Mesendoderm (in vitro differentiated cells): ENCODE measurements around the gene TRHDE.

Experiments
- DNase-seq: peaks from one replicate; pipeline ENCODE4 v3.0.0; 2013
- H2AK5ac ChIP-seq: 2 replicates; pipeline ENCODE4 v1.6.1; 2013; ENCODE audit warnings: low read length, inconsistent platforms
- H2BK120ac ChIP-seq: 2 replicates; pipeline ENCODE4 v1.6.1; 2013; ENCODE audit warnings: low read depth, mild to moderate bottlenecking, low read length, moderate library complexity, mixed read lengths
- H2BK15ac ChIP-seq: replicated peaks from 2 replicates; pipeline ENCODE4 v1.6.1; 2013; ENCODE audit warnings: low read depth, mild to moderate bottlenecking, moderate library complexity
- H2BK5ac ChIP-seq: 2 replicates; pipeline ENCODE4 v1.6.1; 2013; ENCODE audit warnings: low read length, inconsistent platforms
- H3K18ac ChIP-seq: 2 replicates; pipeline ENCODE4 v1.6.1; 2013; ENCODE audit warnings: mild to moderate bottlenecking, low read length, mixed read lengths
- H3K23ac ChIP-seq: one replicate; pipeline ENCODE4 v1.6.1; 2013; ENCODE audit warnings: low read length
- H3K27ac ChIP-seq: 2 replicates; pipeline ENCODE4 v1.5.1; 2013; ENCODE audit warnings: low read depth, mild to moderate bottlenecking, inconsistent platforms, low read length, moderate library complexity
- H3K27me3 ChIP-seq: 2 replicates; pipeline ENCODE4 v1.6.1; 2013; ENCODE audit warnings: low read length, control low read depth, mild to moderate bottlenecking, inconsistent platforms; ENCODE audit not compliant: insufficient read depth, poor library complexity
- H3K36me3 ChIP-seq: 2 replicates; pipeline ENCODE4 v1.6.1; 2013; ENCODE audit warnings: low read length, inconsistent platforms; ENCODE audit not compliant: control insufficient read depth, insufficient read depth
- H3K4ac ChIP-seq: one replicate; pipeline ENCODE4 v1.6.1; 2013; ENCODE audit warnings: low read depth, mild to moderate bottlenecking, low read length, moderate library complexity
- H3K4me1 ChIP-seq: 2 replicates; pipeline ENCODE4 v1.6.1; 2013; ENCODE audit warnings: low read depth, low read length, inconsistent platforms; ENCODE audit not compliant: control insufficient read depth
- H3K4me2 ChIP-seq: 2 replicates; pipeline ENCODE4 v1.6.1; 2013; ENCODE audit warnings: low read length
- H3K4me3 ChIP-seq: 2 replicates; pipeline ENCODE4 v1.5.1; 2013; ENCODE audit warnings: mild to moderate bottlenecking, low read length
- H3K56ac ChIP-seq: one replicate; pipeline ENCODE4 v1.6.1; 2013; ENCODE audit warnings: low read length
- H3K79me1 ChIP-seq: 2 replicates; pipeline ENCODE4 v1.6.1; 2013; ENCODE audit warnings: low read length, inconsistent platforms
- H3K79me2 ChIP-seq: 2 replicates; pipeline ENCODE4 v1.6.1; 2013; ENCODE audit warnings: mild to moderate bottlenecking, low read length; ENCODE audit not compliant: control insufficient read depth, insufficient read depth
- H3K9ac ChIP-seq: 2 replicates; pipeline ENCODE4 v1.6.1; 2013; ENCODE audit warnings: low read length, inconsistent platforms
- H4K5ac ChIP-seq: one replicate; pipeline ENCODE4 v1.6.1; 2013; ENCODE audit warnings: low read length
- H4K8ac ChIP-seq: one replicate; pipeline ENCODE4 v1.6.1; 2013; ENCODE audit warnings: low read depth, mild to moderate bottlenecking, control low read depth, low read length, moderate library complexity
- WGBS: extraction: QIAGEN DNeasy Blood & Tissue Kit; methylation state at CpG from one replicate; pipeline ENCODE4 v1.1.7; 2013; ENCODE audit warnings: low lambda C conversion rate, missing lambda C conversion rate; ENCODE audit not compliant: insufficient coverage; ENCODE audit errors: extremely low coverage; 5-methylcytosine and 5-hydroxymethylcytosine counted together

Gene TRHDE

DNA sequence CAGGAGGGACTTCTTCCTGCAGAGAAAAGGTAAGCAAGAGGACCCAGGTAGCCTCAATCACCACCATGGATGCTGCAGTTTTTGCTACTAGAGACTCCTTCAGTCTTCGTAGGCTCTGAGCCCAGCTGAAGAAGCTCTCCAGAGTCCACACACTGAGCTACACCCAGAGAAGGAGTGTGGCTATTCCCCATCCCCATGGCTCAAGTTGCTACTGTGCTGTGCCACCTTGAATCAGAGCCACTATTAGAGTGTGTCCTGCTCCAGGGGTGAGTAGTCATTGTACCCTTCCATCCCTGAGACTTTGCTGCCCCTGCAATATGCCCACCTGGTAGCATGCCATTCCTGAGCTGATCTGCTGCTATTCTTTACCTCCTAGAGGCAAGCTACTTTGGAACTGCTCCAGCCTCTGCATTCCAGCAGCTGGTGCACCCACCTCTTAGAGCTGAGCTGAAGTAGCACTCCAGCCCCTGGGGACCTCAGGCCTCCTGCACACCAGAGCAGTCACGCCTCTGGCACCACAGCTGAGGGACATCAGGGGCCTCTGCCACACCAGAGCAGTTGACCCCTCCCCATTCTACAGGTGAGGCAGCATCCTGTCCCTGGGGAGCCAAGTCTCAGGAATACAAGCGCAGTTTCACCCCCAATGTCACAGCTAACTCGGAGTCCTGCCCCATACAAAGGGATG is 213.0 kb downstream of the TRHDE start:
- Histone ChIP-seq H3K36me3 (no peaks in the 10 kb centered on the region), H4K5ac (no peak overlapping the region), H2BK120ac (no peak overlapping the region), H2BK15ac (no peak overlapping the region), H3K27me3 (no peaks in the 10 kb centered on the region), H4K8ac (no peak overlapping the region), H3K27ac (no peak overlapping the region), H2BK5ac (no peak overlapping the region), H2AK5ac (no peak overlapping the region), H3K4me3 (no peak overlapping the region), H3K23ac (no peak overlapping the region), H3K4ac (no peak overlapping the region), H3K4me1 (no peaks in the 10 kb centered on the region), H3K9ac (no peak overlapping the region), H3K56ac (no peak overlapping the region), H3K18ac (no peak overlapping the region), H3K4me2 (no peak overlapping the region), H3K79me2 (no peaks in the 10 kb centered on the region), H3K79me1 (no peaks in the 10 kb centered on the region)
- no peak for DNase-seq
- WGBS, result no CpG with 5 or more reads among the region's 4 CpGs

DNA sequence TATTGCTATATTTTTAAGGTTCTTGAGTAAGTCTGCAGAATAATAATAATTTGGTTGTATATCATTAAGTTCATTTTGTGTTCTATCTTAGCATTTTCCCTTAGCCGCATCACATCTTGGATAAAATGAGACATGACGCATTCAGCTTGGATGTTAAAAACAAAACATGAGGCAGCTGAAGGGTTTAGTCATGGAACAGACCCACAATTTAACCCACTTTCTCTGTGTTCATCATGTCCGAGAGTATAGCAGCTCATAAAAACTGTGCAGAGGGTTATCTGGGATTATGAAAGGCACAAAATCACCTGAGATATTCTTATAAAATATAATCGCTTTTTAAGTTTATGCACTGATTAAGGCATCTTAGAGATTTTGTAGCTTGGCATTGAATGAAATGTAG is 219.3 kb downstream of the TRHDE start:
- Histone ChIP-seq H4K5ac (no peak overlapping the region), H3K4me2 (no peak overlapping the region)
- DNase-seq, result no peak

DNA sequence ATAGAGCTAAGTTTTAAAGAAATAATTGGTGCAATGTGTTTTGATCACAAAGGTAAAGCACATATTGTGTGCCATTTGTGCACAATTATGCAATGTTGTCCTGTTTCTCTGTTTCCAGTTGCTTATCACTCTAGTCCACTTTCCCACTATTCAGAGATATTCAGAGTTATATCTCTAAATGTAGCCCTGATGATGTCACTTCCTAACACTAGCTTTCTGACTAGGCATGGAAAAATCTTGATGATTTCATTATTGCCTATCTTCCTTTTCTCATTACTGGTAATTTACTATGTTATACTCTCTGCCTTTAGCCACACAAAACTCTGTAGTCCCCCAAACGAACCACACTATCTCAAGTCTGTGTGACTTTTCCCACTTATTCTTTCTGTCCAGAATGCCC is 221.2 kb downstream of the TRHDE start:
- Histone ChIP-seq H4K5ac (no peak overlapping the region), H4K8ac (no peak overlapping the region), H3K9ac (no peak overlapping the region), H3K18ac (no peak overlapping the region), H3K79me2 (no peaks in the 10 kb centered on the region), H3K27me3 (no peaks in the 10 kb centered on the region), H3K56ac (no peak overlapping the region), H2AK5ac (no peak overlapping the region), H2BK120ac (no peak overlapping the region), H2BK15ac (no peak overlapping the region), H3K27ac (no peak overlapping the region), H3K23ac (no peak overlapping the region), H3K79me1 (no peaks in the 10 kb centered on the region), H3K4me2 (no peak overlapping the region), H3K36me3 (no peaks in the 10 kb centered on the region), H2BK5ac (no peak overlapping the region), H3K4me3 (no peak overlapping the region), H3K4me1 (no peaks in the 10 kb centered on the region), H3K4ac (no peak overlapping the region)
- no CpG with 5 or more reads among the region's 1 CpG for WGBS
- DNase-seq, result no peak

More for the DNA sequence above, 219.3 kb downstream of the TRHDE start:
- no peak overlapping the region for H3K9ac ChIP-seq
- no peak overlapping the region for H3K27ac ChIP-seq
- WGBS, result no CpG with 5 or more reads among the region's 4 CpGs
- H4K8ac ChIP-seq, result no peak overlapping the region
- no peak overlapping the region for H2BK120ac ChIP-seq
- H2BK15ac ChIP-seq, result no peak overlapping the region
- H2AK5ac ChIP-seq, result no peak overlapping the region
- no peak overlapping the region for H3K56ac ChIP-seq
- no peaks in the 10 kb centered on the region for H3K4me1 ChIP-seq
- no peaks in the 10 kb centered on the region for H3K27me3 ChIP-seq
- no peak overlapping the region for H3K4me3 ChIP-seq
- no peaks in the 10 kb centered on the region for H3K36me3 ChIP-seq
- H3K23ac ChIP-seq, result no peak overlapping the region
- no peaks in the 10 kb centered on the region for H3K79me2 ChIP-seq
- no peak overlapping the region for H3K4ac ChIP-seq
- no peak overlapping the region for H2BK5ac ChIP-seq
- H3K79me1 ChIP-seq, result no peaks in the 10 kb centered on the region
- H3K18ac ChIP-seq, result no peak overlapping the region

DNA sequence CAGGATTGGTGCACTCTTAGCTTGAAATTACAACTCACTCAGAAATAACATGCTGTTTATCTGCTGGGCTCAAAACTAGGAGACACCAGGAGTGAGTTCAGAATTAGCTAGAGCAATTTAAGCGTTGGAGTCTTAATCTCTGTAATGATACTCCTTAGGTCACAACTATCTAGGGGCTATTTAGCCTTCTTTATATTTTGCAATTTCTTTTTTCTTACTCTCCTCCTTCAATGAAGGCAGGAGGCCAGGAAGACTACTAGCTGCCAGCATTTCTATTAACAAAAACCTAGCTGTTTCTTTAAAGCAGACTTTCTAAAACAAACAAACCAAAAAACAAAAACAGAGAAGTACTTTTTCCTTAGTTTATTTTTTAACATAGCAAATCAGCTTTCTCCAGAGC is 226.2 kb downstream of the TRHDE start:
- Histone ChIP-seq H3K4me1 (no peaks in the 10 kb centered on the region), H3K23ac (no peak overlapping the region), H3K27ac (no peak overlapping the region), H3K9ac (no peak overlapping the region), H2BK15ac (no peak overlapping the region), H4K5ac (no peak overlapping the region), H4K8ac (no peak overlapping the region), H3K79me2 (no peaks in the 10 kb centered on the region), H3K4me2 (no peak overlapping the region), H3K27me3 (no peaks in the 10 kb centered on the region), H3K56ac (no peak overlapping the region), H2BK120ac (no peak overlapping the region), H2BK5ac (no peak overlapping the region), H2AK5ac (no peak overlapping the region), H3K18ac (no peak overlapping the region), H3K4ac (no peak overlapping the region), H3K36me3 (no peaks in the 10 kb centered on the region), H3K4me3 (no peak overlapping the region), H3K79me1 (no peaks in the 10 kb centered on the region)
- DNase-seq, result no peak
- no CpG with 5 or more reads among the region's 1 CpG for WGBS

DNA sequence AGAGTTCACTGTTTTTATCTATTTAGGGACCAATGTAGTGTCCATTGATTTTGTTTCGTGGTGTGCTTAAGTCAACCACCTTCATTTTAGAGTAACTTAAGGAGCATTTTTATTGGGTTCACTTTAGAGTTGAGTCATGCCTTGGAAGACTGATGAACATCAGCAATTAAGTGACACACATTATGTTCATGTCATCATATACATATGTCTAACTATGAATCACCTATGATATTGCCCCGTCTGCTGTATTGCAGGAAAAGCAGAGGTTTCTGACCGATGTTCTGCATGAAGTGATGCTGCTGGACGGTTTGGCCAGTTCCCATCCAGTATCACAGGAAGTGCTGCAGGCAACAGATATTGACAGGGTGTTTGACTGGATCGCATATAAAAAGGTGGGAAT is 227.1 kb downstream of the TRHDE start:
- H4K8ac ChIP-seq, result no peak overlapping the region
- H3K18ac ChIP-seq, result no peak overlapping the region
- H3K4me2 ChIP-seq, result no peak overlapping the region
- no peaks in the 10 kb centered on the region for H3K36me3 ChIP-seq
- H3K27me3 ChIP-seq, result no peaks in the 10 kb centered on the region
- no peak overlapping the region for H4K5ac ChIP-seq
- no peak for DNase-seq
- WGBS, result no CpG with 5 or more reads among the region's 5 CpGs
- H3K9ac ChIP-seq, result no peak overlapping the region
- no peak overlapping the region for H2BK120ac ChIP-seq
- H3K4ac ChIP-seq, result no peak overlapping the region
- H2BK15ac ChIP-seq, result no peak overlapping the region
- H3K79me1 ChIP-seq, result no peaks in the 10 kb centered on the region
- H3K56ac ChIP-seq, result no peak overlapping the region
- H3K4me1 ChIP-seq, result no peaks in the 10 kb centered on the region
- no peak overlapping the region for H3K27ac ChIP-seq
- no peak overlapping the region for H3K23ac ChIP-seq
- H2AK5ac ChIP-seq, result no peak overlapping the region
- no peak overlapping the region for H2BK5ac ChIP-seq
- H3K79me2 ChIP-seq, result no peaks in the 10 kb centered on the region
- H3K4me3 ChIP-seq, result no peak overlapping the region

DNA sequence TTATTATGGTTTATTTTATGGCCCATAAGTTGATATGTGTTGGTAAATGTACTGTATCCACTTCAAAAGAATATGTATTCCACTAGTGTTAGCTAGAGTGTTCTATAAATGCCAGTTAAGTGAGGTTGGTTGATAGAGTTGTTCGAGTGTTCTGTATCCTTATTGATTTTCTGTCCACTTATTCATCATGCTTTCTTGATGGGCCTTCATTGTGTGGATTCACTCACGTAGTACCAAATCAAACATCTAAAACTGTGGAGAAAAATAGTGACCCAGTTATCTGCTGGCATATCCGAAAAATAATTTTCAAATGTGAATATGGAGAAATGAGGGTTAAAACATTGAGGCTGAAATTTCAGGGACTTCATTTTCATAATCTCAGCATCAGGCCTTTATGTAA is 230.4 kb downstream of the TRHDE start:
- H3K27me3 ChIP-seq, result no peaks in the 10 kb centered on the region
- H2AK5ac ChIP-seq, result no peak overlapping the region
- no peak overlapping the region for H3K9ac ChIP-seq
- H3K18ac ChIP-seq, result no peak overlapping the region
- H4K8ac ChIP-seq, result no peak overlapping the region
- no peak overlapping the region for H3K4me3 ChIP-seq
- H3K4me2 ChIP-seq, result no peak overlapping the region
- H3K23ac ChIP-seq, result no peak overlapping the region
- no peak overlapping the region for H3K56ac ChIP-seq
- no peak overlapping the region for H3K4ac ChIP-seq
- DNase-seq, result no peak
- no peaks in the 10 kb centered on the region for H3K4me1 ChIP-seq
- H3K79me1 ChIP-seq, result no peaks in the 10 kb centered on the region
- no peak overlapping the region for H4K5ac ChIP-seq
- no peak overlapping the region for H2BK15ac ChIP-seq
- H2BK5ac ChIP-seq, result no peak overlapping the region
- H3K27ac ChIP-seq, result no peak overlapping the region
- WGBS, result no CpG with 5 or more reads among the region's 3 CpGs
- H3K36me3 ChIP-seq, result no peaks in the 10 kb centered on the region
- H3K79me2 ChIP-seq, result no peaks in the 10 kb centered on the region
- H2BK120ac ChIP-seq, result no peak overlapping the region
